HEK293 (cell line): ENCODE data around the gene SLC17A3.

Source experiments
- HOXA7 ChIP-seq: sonication (generic); formaldehyde crosslinking; IDR thresholded peaks from 2 replicates; pipeline ENCODE4 v1.8.1; 2022; ENCODE audit warnings: missing genetic modification reagents, borderline replicate concordance
- MEIS1 ChIP-seq: sonication (generic); formaldehyde crosslinking; IDR thresholded peaks from 2 replicates; pipeline ENCODE4 v1.8.1; 2022; ENCODE audit warnings: missing genetic modification reagents, mild to moderate bottlenecking, borderline replicate concordance
- YY1 ChIP-seq: fragments of 450-650 bp; formaldehyde crosslinking; IDR thresholded peaks from 2 replicates; pipeline ENCODE4 v1.5.1; 2018; ENCODE audit warnings: missing biosample characterization, missing genetic modification characterization
- ZBTB20 ChIP-seq: fragments of 450-650 bp; formaldehyde crosslinking; IDR thresholded peaks from 2 replicates; pipeline ENCODE4 v1.5.1; 2016; ENCODE audit warnings: missing biosample characterization, missing genetic modification characterization
- ZFP37 ChIP-seq: fragments of 450-650 bp; formaldehyde crosslinking; IDR thresholded peaks from 2 replicates; pipeline ENCODE4 v1.5.1; 2016; ENCODE audit warnings: missing biosample characterization, missing genetic modification characterization
- ZNF138 ChIP-seq: fragments of 450-650 bp; formaldehyde crosslinking; IDR thresholded peaks from 2 replicates; pipeline ENCODE4 v1.5.1; 2016; ENCODE audit warnings: missing biosample characterization, missing genetic modification characterization, borderline replicate concordance
- ZNF214 ChIP-seq: fragments of 450-650 bp; formaldehyde crosslinking; IDR thresholded peaks from 2 replicates; pipeline ENCODE4 v1.5.1; 2017; ENCODE audit warnings: missing biosample characterization, mild to moderate bottlenecking, missing genetic modification characterization, borderline replicate concordance
- ZNF416 ChIP-seq: fragments of 450-650 bp; formaldehyde crosslinking; IDR thresholded peaks from 2 replicates; pipeline ENCODE4 v1.5.1; 2016; ENCODE audit warnings: missing biosample characterization, missing genetic modification characterization
- ZNF555 ChIP-seq: fragments of 450-650 bp; formaldehyde crosslinking; conservative IDR thresholded peaks from 2 replicates; pipeline ENCODE4 v1.5.1; 2017; ENCODE audit warnings: missing biosample characterization, mild to moderate bottlenecking, missing genetic modification characterization, inconsistent platforms
- ZNF776 ChIP-seq: fragments of 450-650 bp; formaldehyde crosslinking; IDR thresholded peaks from 2 replicates; pipeline ENCODE4 v1.5.0; 2017; ENCODE audit warnings: missing biosample characterization, missing genetic modification characterization, borderline replicate concordance
- TF ChIP-seq, protein P1 (sequence below): fragments of 450-650 bp; IDR thresholded peaks from 2 replicates; pipeline ENCODE4 v1.5.1; 2018; ENCODE audit warnings: missing biosample characterization, mild to moderate bottlenecking, missing genetic modification characterization
- TF ChIP-seq, protein P2 (sequence below): fragments of 450-650 bp; formaldehyde crosslinking; IDR thresholded peaks from 2 replicates; pipeline ENCODE4 v1.5.1; 2016; ENCODE audit warnings: missing biosample characterization, missing genetic modification characterization

DNA sequence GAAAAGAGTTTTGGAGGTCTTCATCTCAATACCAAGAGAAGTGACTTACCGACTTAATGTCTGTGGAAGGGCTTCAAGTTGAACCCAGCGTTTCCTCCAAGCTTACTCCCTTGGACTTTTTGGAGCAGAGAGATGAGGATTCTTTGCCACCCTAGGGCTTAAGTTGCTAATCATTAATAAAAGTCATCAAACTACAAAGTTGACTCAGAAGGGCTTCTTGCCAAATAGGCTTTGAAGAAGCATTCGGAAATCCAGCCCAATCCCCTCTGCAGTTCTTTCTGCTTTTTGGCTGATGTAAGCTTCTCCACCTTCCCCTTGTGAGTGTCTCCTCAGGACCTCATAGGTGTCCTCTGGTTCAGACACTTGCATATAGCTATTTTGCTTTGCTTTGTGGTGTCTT lies at the start of gene SLC17A3:
- TF ChIP-seq MEIS1 (no peak), HOXA7 (CRISPR knock-in tag) (no peak), ZNF776 (tag by site-specific recombination) (no peak), ZNF416 (no peak), ZNF555 (no peak), ZBTB20 (tag by site-specific recombination) (no peak), ZNF138 (tag by site-specific recombination) (no peak), YY1 (tag by site-specific recombination) (no peak), ZFP37 (no peak), ZNF214 (tag by site-specific recombination) (no peak)
- TF ChIP-seq, protein P1, sequence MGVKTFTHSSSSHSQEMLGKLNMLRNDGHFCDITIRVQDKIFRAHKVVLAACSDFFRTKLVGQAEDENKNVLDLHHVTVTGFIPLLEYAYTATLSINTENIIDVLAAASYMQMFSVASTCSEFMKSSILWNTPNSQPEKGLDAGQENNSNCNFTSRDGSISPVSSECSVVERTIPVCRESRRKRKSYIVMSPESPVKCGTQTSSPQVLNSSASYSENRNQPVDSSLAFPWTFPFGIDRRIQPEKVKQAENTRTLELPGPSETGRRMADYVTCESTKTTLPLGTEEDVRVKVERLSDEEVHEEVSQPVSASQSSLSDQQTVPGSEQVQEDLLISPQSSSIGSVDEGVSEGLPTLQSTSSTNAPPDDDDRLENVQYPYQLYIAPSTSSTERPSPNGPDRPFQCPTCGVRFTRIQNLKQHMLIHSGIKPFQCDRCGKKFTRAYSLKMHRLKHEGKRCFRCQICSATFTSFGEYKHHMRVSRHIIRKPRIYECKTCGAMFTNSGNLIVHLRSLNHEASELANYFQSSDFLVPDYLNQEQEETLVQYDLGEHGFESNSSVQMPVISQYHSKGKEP (tag by site-specific recombination), result no peak
- TF ChIP-seq, protein P2, sequence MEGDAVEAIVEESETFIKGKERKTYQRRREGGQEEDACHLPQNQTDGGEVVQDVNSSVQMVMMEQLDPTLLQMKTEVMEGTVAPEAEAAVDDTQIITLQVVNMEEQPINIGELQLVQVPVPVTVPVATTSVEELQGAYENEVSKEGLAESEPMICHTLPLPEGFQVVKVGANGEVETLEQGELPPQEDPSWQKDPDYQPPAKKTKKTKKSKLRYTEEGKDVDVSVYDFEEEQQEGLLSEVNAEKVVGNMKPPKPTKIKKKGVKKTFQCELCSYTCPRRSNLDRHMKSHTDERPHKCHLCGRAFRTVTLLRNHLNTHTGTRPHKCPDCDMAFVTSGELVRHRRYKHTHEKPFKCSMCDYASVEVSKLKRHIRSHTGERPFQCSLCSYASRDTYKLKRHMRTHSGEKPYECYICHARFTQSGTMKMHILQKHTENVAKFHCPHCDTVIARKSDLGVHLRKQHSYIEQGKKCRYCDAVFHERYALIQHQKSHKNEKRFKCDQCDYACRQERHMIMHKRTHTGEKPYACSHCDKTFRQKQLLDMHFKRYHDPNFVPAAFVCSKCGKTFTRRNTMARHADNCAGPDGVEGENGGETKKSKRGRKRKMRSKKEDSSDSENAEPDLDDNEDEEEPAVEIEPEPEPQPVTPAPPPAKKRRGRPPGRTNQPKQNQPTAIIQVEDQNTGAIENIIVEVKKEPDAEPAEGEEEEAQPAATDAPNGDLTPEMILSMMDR (tag by site-specific recombination), result no peak
